ENCODE results near the gene CETN1.

The CETN1 gene

DNA sequence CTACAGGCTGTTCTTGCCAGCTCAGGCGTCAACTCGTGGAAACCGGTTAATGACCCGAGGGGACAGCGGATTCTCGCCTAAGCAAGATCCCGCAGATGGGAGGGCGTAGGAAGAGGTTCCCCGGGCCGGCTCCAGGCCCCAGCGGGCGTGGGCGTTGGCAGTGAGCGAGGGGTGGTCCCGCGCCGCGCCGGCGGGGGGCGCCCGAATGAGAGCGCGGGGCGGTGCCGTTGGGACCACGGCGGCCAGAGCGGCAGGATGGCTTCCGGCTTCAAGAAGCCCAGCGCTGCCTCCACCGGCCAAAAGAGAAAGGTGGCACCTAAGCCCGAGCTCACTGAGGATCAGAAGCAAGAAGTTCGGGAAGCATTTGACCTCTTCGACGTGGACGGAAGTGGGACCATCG, at the start of gene CETN1:
Gene CETN1, plus strand, starts transcription at position 227 of the 400 bp plus-strand sequence. Its CDS starts 29 bp downstream, at position 256.
- no peak for DNase-seq

DNA sequence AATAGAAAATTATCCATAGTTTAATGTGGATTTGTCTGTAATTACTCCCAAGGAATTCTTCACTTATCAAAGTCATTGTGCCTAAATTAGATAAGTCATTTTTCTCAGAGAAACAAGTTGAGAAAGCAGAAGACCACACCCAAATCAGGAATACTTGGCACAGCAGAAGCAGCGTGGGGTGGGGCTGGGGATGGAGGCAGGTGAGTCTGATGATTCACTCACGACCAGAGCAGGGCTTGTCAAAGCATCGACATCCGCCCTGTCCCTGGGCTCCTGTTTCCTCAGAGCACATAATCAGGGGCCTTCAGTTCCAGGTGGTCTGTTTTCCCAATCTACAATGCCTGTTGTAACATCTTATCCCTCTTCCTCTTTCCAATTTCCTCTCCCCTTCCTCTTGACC, 48.2 kb upstream of the CETN1 start:
- no peak for DNase-seq

DNA sequence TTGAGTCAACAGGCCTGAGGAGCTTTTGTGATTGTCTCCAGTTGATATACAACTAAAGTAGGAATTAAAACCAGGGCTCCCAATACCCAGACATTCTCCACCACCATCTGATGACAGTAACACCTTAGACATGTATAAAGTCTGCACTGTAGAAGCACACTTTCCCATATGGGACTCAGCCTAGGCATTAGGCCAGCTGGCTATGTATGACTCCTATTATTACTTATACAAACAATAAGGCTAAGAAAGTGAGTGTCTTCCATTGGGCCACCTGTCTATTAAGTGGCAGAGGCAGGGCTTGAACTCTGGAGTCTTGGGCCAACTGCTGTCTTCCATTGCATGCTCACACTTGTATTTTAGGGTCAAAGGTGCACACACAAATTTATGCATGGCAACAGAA, 47.5 kb upstream of the CETN1 start:
- no peak for DNase-seq

DNA sequence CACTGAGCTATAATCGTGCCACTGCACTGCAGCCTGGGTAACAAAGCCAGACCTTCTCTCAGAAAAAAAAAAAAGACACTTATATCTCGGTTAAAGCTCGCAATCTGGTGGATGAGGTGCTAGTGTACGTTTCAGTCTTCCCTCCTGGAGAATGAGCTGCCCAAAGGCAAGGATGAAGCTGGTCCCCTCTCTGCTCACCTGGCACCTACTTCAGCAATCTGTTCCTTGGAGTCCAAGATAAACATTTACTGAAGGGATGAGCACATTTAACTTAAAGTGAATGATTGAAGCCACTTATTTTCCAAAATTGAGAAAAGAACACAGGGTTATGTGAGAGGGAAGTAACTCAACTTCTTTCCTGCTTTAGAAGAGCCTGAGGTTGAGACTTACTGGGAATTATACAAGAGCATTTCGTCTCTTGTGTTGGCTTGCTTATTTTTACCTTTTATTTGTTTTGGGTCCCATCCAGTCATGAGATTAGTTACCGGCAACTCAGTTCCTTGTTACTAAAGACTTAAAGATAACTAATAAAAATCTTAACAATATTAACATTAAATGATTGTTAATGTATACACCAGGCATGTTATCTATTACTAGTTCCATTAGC, 46.1 kb upstream of the CETN1 start:
- no peak for DNase-seq

- DNase-seq: no peak
These were observed 36.6 kb upstream of the CETN1 start for GRCh38 chr18:543447-544078.

GRCh38 chr18:549967-550366, 30.2 kb upstream of the CETN1 start:
- DNase-seq: no peak

- DNase-seq: no peak
These were observed 28.6 kb upstream of the CETN1 start for GRCh38 chr18:551404-552061.

DNA sequence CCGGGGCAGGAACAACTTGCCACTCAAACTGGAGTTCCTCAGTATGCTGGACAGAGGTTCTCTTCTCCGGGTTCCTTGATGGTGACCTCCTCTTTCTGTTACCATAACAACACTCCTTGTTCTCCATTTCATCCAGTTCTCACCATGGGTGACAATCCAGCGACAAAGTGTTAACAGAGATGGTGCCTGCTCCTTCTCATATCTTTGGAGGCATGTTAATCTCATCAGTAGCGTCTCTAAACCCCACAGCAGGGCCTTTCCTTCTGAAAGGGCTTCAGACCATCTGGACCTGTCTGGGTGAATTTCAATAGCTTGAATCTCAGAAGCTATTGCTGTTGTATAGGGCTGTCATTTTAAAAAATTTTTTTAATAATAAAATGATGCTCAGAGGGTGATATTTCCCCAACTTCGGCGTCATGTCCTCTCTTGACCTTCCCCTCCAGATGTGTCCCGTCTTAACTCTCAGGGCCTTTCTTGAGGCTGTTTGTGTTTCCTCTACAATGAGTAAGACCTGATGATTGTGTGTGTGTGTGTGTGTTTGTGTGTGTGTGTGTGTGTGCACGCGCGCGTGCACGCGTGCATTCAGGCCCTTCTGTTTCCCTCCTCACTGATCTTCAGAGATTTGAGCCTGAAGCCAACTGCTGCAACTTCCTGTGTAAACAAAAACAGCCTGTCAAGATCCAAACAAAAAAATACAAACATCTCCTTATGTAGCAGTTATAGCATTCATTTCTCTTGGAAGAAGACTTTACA, 24.3 kb upstream of the CETN1 start:
- DNase-seq: no peak

DNA sequence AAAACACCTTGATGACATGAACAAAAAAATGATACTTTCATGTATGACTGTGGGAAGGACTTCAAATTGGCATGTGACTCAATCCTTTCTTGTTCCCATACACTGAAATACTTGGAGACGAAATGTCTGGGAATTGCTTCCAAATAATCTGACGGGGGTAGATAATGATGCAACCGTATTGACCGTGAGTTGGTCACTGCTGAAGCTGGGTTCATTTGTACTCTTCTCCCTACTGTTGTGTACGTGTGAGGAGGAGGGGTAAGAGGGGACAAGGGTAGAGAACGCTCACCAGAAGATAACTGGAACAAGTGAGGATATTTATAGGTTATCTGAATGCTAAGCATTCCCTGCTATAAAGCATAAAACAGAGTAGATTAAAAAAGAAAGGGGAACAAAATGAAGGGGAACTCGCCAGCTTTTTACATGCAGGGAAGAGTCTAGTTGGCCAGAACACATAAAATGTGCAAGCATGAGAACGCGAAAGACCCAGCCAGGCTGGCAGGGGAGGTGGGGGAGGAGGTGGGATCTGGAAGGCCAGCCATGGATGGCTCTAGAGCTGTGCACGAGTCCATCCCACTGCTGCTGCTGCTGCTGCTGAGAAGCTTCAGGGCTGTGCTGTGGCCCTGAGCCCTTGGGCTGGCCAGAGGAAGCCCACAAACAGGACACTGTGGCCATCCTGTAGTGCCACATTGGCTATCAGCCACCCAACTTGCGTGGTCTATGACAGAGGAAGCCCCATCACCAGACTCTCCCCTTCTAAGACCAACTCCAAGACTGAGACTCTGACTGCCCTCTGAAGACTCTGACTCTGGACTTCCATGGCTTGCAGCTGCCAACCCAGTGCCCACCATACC, 15.2 kb upstream of the CETN1 start:
- no peak for DNase-seq

- DNase-seq: no peak
These were observed 14.6 kb upstream of the CETN1 start for GRCh38 chr18:565562-566061.

GRCh38 chr18:567122-567521, 13.1 kb upstream of the CETN1 start:
- DNase-seq: no peak

DNA sequence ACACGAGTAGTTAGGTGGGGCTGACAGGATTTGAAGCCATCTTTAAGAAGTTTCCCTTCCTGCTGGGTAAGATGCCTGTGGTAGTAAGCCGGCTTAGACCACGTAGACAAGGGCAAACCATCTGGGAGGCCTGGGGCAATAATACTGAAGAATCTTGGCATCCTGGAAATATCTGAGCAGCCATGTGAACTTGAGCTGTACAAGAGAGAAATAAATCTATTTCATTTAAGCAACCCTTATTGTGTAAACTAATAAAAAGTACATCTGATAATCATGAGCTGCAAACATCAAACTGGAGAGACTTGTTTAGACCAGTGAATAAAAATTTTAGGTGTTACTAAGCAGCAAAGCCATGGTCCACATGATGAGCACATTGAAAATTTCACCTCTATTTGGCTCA, 11.4 kb upstream of the CETN1 start:
- DNase-seq: no peak

- DNase-seq: no peak
These were observed 9.9 kb upstream of the CETN1 start for GRCh38 chr18:570256-570655.

DNA sequence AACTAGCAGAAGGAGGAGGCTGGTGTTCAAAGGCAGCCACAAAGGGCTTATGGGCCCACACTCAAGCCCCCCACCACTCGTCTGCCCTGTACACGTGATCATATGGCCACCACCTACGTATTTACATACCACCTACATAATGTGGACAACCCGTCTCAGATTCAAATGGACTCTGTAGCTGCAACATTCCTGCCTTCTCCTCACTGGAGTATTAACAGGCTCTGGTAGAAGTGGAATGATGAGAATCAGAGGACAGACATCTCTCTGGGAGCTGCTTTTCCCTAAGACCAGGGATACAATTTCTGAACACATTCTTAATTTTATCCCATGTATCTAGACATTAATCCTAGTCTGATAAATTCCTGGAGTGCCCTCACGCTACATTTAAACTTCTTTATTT, 9.5 kb upstream of the CETN1 start:
- DNase-seq: no peak

GRCh38 chr18:572091-572830, 7.9 kb upstream of the CETN1 start:
- DNase-seq: no peak

GRCh38 chr18:572831-573289, 7.3 kb upstream of the CETN1 start:
- DNase-seq: no peak

DNA sequence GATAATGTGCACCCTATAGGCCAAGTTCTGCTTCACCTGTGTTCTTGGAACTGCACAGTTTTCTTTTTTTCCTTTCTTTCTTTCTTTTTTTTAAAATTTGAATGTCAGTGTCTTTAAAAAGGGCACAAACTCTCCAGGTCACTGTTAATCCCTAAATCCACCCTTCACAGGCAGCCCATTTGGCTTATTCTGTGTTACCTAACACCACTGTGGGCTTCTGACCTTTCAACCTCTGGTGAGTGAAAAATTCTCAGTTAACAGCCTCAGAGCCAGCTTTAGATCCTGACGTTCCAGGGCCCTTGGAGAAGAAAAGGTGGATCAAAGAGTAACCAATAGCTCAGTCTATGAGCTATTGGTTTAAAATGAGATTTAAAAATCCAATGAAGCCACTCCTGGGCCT, 6.8 kb upstream of the CETN1 start:
- no peak for DNase-seq

DNA sequence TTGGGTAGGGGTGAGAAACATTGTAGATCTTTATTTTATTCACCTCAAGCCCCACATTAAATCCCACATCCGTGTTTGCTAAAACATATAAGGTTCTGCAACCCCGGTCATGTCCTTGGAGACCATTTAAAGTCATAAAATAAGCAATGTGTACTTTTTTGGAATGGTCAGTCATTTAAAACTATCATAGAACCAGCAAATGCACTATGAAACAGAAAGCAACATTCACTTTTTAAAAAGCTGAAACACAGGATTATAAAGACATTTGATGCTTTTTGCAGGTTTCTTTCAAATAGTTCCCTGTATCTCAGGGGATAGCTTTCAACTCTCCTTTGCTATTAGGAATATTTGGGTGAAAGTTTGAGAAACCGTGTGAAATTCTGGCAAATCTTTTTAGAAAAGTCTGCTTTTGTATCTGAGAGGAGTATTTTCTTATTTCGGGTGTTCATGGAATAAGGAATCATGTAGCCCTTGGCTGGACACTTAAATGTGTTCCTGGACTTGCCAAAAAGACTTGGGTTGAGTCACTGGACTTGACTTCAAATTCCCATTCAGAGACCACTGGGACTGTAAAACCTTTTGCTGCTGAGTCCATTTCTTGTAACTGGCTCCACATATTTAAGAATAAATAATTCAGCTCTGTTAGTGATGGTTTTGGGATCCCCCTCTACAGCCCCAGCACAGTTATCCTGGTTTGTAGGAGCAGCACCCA, 5.9 kb upstream of the CETN1 start:
- DNase-seq: no peak

GRCh38 chr18:574865-575645, 5.1 kb upstream of the CETN1 start:
- no peak for DNase-seq

GRCh38 chr18:576924-577323, 3.3 kb upstream of the CETN1 start:
- DNase-seq: no peak
